ENCODE results near the gene NDOR1.

Gene NDOR1

DNA sequence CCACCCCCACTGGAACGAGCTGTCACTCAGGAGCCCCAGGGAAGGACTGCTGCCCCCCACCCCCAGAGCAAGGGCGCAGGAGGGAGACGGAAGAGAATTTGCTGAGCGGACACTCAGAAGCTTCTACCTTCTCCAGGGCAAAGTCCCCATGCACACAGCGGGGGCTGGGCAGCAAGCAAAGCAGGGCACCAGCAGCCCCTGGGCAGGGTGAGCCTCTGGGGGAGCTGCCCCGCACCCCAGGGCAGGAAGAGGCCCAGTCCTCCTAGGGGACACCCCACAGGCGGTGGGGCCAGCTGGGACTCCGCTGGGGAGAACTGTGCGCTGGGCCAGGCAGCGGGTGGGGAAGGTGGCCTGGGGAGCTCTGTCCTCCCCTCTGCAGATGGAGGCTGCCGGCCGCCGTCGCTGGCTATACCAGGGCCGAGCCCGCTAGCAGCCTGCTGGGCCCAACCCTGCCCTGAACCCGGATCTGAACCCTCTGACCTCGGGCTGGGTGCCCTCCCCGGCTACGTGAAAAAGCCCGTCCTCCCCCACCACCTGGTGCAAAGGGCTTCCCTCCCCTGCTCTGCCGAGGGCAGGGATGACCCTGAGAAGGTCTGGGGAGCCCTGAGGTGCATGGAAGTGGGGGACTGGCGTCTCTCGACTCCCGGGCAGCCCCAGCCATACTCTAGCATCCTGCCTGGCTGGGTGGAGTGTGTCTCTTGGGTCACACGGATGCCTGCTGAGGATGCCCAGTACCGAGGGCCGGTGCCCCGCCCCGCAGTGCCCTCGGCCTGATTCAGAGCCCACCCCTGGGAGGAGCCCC lies 24.6 kb downstream of the NDOR1 start:
- TF ChIP-seq, protein P1, sequence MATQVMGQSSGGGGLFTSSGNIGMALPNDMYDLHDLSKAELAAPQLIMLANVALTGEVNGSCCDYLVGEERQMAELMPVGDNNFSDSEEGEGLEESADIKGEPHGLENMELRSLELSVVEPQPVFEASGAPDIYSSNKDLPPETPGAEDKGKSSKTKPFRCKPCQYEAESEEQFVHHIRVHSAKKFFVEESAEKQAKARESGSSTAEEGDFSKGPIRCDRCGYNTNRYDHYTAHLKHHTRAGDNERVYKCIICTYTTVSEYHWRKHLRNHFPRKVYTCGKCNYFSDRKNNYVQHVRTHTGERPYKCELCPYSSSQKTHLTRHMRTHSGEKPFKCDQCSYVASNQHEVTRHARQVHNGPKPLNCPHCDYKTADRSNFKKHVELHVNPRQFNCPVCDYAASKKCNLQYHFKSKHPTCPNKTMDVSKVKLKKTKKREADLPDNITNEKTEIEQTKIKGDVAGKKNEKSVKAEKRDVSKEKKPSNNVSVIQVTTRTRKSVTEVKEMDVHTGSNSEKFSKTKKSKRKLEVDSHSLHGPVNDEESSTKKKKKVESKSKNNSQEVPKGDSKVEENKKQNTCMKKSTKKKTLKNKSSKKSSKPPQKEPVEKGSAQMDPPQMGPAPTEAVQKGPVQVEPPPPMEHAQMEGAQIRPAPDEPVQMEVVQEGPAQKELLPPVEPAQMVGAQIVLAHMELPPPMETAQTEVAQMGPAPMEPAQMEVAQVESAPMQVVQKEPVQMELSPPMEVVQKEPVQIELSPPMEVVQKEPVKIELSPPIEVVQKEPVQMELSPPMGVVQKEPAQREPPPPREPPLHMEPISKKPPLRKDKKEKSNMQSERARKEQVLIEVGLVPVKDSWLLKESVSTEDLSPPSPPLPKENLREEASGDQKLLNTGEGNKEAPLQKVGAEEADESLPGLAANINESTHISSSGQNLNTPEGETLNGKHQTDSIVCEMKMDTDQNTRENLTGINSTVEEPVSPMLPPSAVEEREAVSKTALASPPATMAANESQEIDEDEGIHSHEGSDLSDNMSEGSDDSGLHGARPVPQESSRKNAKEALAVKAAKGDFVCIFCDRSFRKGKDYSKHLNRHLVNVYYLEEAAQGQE (IDR thresholded peaks at IDR 0.05; ENCODE audit: insufficient replicate concordance, low read depth) = no peak
- TF ChIP-seq, protein P2, sequence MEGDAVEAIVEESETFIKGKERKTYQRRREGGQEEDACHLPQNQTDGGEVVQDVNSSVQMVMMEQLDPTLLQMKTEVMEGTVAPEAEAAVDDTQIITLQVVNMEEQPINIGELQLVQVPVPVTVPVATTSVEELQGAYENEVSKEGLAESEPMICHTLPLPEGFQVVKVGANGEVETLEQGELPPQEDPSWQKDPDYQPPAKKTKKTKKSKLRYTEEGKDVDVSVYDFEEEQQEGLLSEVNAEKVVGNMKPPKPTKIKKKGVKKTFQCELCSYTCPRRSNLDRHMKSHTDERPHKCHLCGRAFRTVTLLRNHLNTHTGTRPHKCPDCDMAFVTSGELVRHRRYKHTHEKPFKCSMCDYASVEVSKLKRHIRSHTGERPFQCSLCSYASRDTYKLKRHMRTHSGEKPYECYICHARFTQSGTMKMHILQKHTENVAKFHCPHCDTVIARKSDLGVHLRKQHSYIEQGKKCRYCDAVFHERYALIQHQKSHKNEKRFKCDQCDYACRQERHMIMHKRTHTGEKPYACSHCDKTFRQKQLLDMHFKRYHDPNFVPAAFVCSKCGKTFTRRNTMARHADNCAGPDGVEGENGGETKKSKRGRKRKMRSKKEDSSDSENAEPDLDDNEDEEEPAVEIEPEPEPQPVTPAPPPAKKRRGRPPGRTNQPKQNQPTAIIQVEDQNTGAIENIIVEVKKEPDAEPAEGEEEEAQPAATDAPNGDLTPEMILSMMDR (IDR thresholded peaks at IDR 0.05; ENCODE audit: insufficient read depth, low read length) = no peak
- TF ChIP-seq GABPA (IDR thresholded peaks at IDR 0.05; ENCODE audit: low read depth) (no peak), SPI1 (IDR thresholded peaks at IDR 0.05; ENCODE audit: borderline replicate concordance, low read depth) (no peak), POLR2AphosphoS5 (IDR thresholded peaks at IDR 0.05; ENCODE audit: low read depth) (no peak)
- no peak for DNase-seq (ENCODE audit: low read depth in 1 of 2, low spot score in 1 of 2)

DNA sequence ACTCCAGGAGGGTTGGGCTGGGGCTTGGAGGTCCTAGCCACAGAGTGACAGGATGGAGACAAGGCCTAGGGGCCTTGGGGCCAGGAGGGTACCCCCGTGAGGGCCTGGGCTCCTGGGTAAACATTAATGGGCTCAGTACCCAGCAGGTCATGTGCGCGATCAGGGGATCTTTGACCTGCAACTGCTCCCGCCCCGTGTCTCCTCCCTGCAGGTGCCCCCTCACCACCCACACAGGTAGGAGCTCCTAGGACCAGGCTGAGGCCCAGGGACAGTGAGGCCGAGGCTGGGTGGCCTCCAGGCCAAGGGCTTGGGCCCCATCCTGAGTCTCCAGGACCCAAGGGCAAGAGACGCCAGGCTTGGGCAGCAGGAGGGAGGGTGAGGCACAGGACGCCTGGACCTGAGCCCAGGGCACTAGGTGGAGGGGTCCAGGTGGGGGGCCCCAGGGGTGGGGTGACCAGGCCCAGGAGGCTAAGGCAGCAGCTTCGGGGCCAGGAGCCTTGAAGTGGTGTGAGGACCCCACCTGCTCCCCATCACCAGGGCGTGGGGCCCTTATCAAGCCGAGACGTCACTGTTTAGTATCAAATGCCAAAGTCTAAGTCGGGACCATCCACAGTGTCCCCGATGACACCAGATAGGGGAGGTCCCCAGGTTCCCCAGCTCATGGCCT lies 25.3 kb downstream of the NDOR1 start, which contains the start of gene SLC34A3:
TSS of gene SLC34A3 (plus strand) at position 197 of the 667 bp plus-strand sequence. CDS start 802 bp downstream, outside the sequence.
- DNase-seq (ENCODE audit: low read depth in 1 of 2, low spot score in 1 of 2) = no peak
- Histone ChIP-seq H3K27me3 (ENCODE audit: insufficient read depth, poor library complexity, severe bottlenecking) (peaks cover 13% of the 10 kb centered on the region), H3K4me3 (replicated peaks; ENCODE audit: insufficient read depth, low read length) (no peak within 1 kb of the TSS), H3K27ac (replicated peaks) (no peak within 1 kb of the TSS)
- TF ChIP-seq GABPA (IDR thresholded peaks at IDR 0.05; ENCODE audit: low read depth) = no peak
- no peak for TF ChIP-seq POLR2AphosphoS5 (IDR thresholded peaks at IDR 0.05; ENCODE audit: low read depth)
- TF ChIP-seq SPI1 (IDR thresholded peaks at IDR 0.05; ENCODE audit: borderline replicate concordance, low read depth) = no peak

More for the DNA sequence above, 24.6 kb downstream of the NDOR1 start:
- H3K4me3 ChIP-seq (replicated peaks; ENCODE audit: insufficient read depth, low read length) = no peak overlapping the region
- peaks cover 12% of the 10 kb centered on the region for H3K27me3 ChIP-seq (ENCODE audit: insufficient read depth, poor library complexity, severe bottlenecking)
- H3K27ac ChIP-seq (replicated peaks) = no peak overlapping the region

DNA sequence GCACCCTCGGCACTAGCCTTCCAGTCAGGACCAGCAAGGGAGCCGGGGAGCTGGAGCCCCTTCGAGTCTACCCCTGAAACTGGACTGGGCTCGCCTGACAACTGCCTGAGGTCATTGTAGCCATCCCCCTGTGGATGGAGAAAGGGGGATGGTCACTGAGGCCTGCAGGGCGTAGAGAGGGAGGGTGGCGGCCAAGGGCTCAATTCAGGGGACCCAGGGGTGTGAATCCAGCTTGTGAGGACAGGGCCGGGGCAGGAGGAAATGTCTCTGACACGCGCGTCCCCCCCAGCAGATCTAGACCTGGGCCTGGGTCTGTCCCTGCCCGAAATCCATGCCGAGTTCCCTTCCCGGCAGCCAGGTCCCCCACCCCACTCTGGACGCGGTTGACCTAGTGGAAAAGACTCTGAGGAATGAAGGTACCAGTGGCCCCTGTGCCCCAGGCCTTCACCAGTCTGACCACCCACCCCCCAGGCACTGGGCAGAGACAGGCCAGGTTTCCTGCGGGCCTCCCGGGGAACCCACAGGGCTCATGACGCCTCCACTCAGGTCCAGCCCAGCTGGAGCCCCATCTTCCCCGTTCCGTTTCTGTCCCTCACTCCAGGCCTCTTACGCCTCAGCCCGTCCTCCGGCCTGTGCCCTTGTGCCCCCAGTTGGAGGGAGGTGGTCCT lies 26.0 kb downstream of the NDOR1 start:
- H3K27me3 ChIP-seq (ENCODE audit: insufficient read depth, poor library complexity, severe bottlenecking) = peaks cover 14% of the 10 kb centered on the region
- no peak overlapping the region for H3K27ac ChIP-seq (replicated peaks)
- no peak overlapping the region for H3K4me3 ChIP-seq (replicated peaks; ENCODE audit: insufficient read depth, low read length)
- TF ChIP-seq, protein P1 (IDR thresholded peaks at IDR 0.05; ENCODE audit: insufficient replicate concordance, low read depth) = no peak
- no peak for TF ChIP-seq GABPA (IDR thresholded peaks at IDR 0.05; ENCODE audit: low read depth)
- no peak for TF ChIP-seq SPI1 (IDR thresholded peaks at IDR 0.05; ENCODE audit: borderline replicate concordance, low read depth)
- no peak for TF ChIP-seq POLR2AphosphoS5 (IDR thresholded peaks at IDR 0.05; ENCODE audit: low read depth)
- TF ChIP-seq, protein P2 (IDR thresholded peaks at IDR 0.05; ENCODE audit: insufficient read depth, low read length) = no peak
- no peak for DNase-seq (ENCODE audit: low read depth in 1 of 2, low spot score in 1 of 2)

DNA sequence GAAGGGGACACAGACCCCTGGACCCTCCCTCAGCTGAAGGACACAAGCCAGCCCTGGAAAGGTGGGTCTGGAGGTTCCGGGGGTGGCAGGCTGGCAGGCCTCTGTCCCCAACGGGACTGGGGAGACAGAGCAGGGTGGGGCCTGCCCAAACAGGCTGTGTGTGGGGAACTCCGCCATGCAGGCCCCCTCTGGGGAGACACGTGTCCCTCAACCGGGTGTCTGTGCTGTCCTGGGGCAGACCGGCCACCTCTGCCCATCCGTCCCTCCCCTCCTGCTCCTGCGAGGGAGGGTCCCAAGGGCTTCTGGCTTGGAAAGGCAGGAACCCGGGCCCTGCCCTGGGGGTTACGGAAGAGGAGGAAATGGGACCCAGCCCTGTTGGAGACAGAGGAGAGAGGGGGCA lies 26.6 kb downstream of the NDOR1 start:
- no peak overlapping the region for H3K27ac ChIP-seq (replicated peaks)
- peaks cover 14% of the 10 kb centered on the region for H3K27me3 ChIP-seq (ENCODE audit: insufficient read depth, poor library complexity, severe bottlenecking)
- TF ChIP-seq, protein P2 (IDR thresholded peaks at IDR 0.05; ENCODE audit: insufficient read depth, low read length) = no peak
- no peak for TF ChIP-seq GABPA (IDR thresholded peaks at IDR 0.05; ENCODE audit: low read depth)
- no peak for TF ChIP-seq SPI1 (IDR thresholded peaks at IDR 0.05; ENCODE audit: borderline replicate concordance, low read depth)
- DNase-seq (ENCODE audit: low read depth in 1 of 2, low spot score in 1 of 2) = no peak
- H3K4me3 ChIP-seq (replicated peaks; ENCODE audit: insufficient read depth, low read length) = no peak overlapping the region

Data from HL-60 (cell line).